DMS153 (cell line): ENCODE results near the gene CHKB.

Source experiments
- DNase-seq: peaks from one replicate; lab custom pipeline; 2025; lab: John Stamatoyannopoulos, UW

Gene CHKB

GRCh38 chr22:50529897-50530579 lies 52.6 kb downstream of the CHKB start, which contains the start of gene TYMP:
Gene TYMP (minus strand): TSS chr22:50530012. CDS start chr22:50529709, 303 bp downstream.
- DNase-seq: no peak

GRCh38 chr22:50529416-50529896 lies 53.2 kb downstream of the CHKB start:
- DNase-seq: no peak
